GM12878 (cell line): ENCODE measurements around the gene MAPK1IP1L. TPM values are rescaled to one million over a fixed set of nuclear protein-coding genes. Genes with fewer than 3 reads are reported as not detected.

Source experiments
- ATAC-seq: fragments of 200-7000 bp; cut with Tn5 transposase; 3 replicates; pipeline ENCODE4 v1.9.1; 2020; ENCODE audit warnings: mild to moderate bottlenecking, moderate library complexity
- BruUV-seq: library from RNA; stranded (reverse); fragments of 400-500 nt; replicated peaks from 2 replicates; lab custom pipeline; 2021; lab: Mats Ljungman, UMichigan
- CTCF ChIA-PET: fragments of 300-600 bp; sonication (Branson Sonifier 250); formaldehyde crosslinking; extraction: SDS; loops from one replicate; lab custom pipeline; 2021; ENCODE audit warnings: inconsistent platforms; lab: Yijun Ruan, JAX
- POLR2A ChIA-PET: fragments of 350-600 bp; formaldehyde crosslinking; extraction: SDS; loops from one replicate; lab custom pipeline; 2021; ENCODE audit warnings: inconsistent platforms; lab: Charles Lee
- RAD21 ChIA-PET: fragments of 300-600 bp; sonication (Branson Sonifier 250); formaldehyde crosslinking; loops from one replicate; lab custom pipeline; 2023; ENCODE audit warnings: antibody characterized with exemption; ENCODE audit not compliant: unreplicated experiment; lab: Charles Lee
- SMC1A ChIA-PET: fragments of 300-600 bp; sonication (Branson Sonifier 250); formaldehyde crosslinking; loops from one replicate; lab custom pipeline; 2023; ENCODE audit not compliant: unreplicated experiment, uncharacterized antibody; lab: Charles Lee
- DNase-seq: peaks from one replicate; pipeline ENCODE4 v3.0.0-alpha.2; 2011; ENCODE audit warnings: low read depth, low spot score
- FAIRE-seq: peaks from 3 replicates; lab custom pipeline; 2011; peaks lifted over from hg19 to GRCh38; lab: Jason Lieb, UNC
- H2AFZ ChIP-seq: 2 replicates; pipeline ENCODE4 v1.6.0; 2011; ENCODE audit warnings: low read depth, low read length, control low read depth; ENCODE audit not compliant: control insufficient read depth
- H3K27ac ChIP-seq: 2 replicates; pipeline ENCODE4 v1.5.1; 2011; ENCODE audit warnings: control low read depth; ENCODE audit not compliant: control insufficient read depth, insufficient read depth
- H3K27me3 ChIP-seq, 2 experiments: replicated peaks in 1 of 2; 2 replicates each; pipeline versions ENCODE4 v1.6.0 to v1.6.1; 2011; ENCODE audit warnings: low read length in 1 of 2; ENCODE audit not compliant: control insufficient read depth in 2 of 2, insufficient read depth in 2 of 2
- H3K36me3 ChIP-seq, 2 experiments: 2 replicates each; pipeline ENCODE4 v1.5.1; 2011; ENCODE audit warnings: low read length in 1 of 2; ENCODE audit not compliant: control insufficient read depth in 2 of 2, insufficient read depth in 2 of 2
- H3K4me1 ChIP-seq: 2 replicates; pipeline ENCODE4 v1.6.1; 2011; ENCODE audit warnings: mild to moderate bottlenecking, low read length, moderate library complexity, mixed read lengths; ENCODE audit not compliant: control insufficient read depth, insufficient read depth
- H3K4me2 ChIP-seq: 2 replicates; pipeline ENCODE4 v1.6.0; 2011; ENCODE audit warnings: control low read depth; ENCODE audit not compliant: control insufficient read depth, insufficient read depth
- H3K4me3 ChIP-seq: fragments of 200-600 bp; sonication (generic); 2 replicates; pipeline ENCODE4 v1.5.1; 2016
- H3K79me2 ChIP-seq: 2 replicates; pipeline ENCODE4 v1.6.0; 2011; ENCODE audit warnings: low read length; ENCODE audit not compliant: control insufficient read depth, insufficient read depth
- H3K9ac ChIP-seq: 2 replicates; pipeline ENCODE4 v1.8.0; 2011; ENCODE audit warnings: low read length, control low read depth, mixed read lengths; ENCODE audit not compliant: control insufficient read depth, insufficient read depth
- H3K9me3 ChIP-seq: replicated peaks from 3 replicates; pipeline ENCODE4 v1.5.1; 2011; ENCODE audit warnings: mild to moderate bottlenecking, low read length; ENCODE audit not compliant: control insufficient read depth, insufficient read depth
- H4K20me1 ChIP-seq: 2 replicates; pipeline ENCODE4 v1.6.0; 2011; ENCODE audit not compliant: control insufficient read depth, insufficient read depth
- ATF3 ChIP-seq: IDR thresholded peaks from 2 replicates; pipeline ENCODE4 v1.6.1; 2011; ENCODE audit warnings: low read depth, mild to moderate bottlenecking, low read length, moderate library complexity, borderline replicate concordance; ENCODE audit errors: extremely low read depth
- ESRRA ChIP-seq: IDR thresholded peaks from 2 replicates; pipeline ENCODE4 v1.6.1; 2012; ENCODE audit warnings: mild to moderate bottlenecking, low read length, improper control_type of control experiment
- ETV6 ChIP-seq, 2 experiments: fragments of 450-650 bp in 1 of 2; IDR thresholded peaks in 1 of 2; conservative IDR thresholded peaks in 1 of 2; 2 replicates each; pipeline ENCODE4 v1.6.1; 2014; ENCODE audit warnings: antibody characterized with exemption in 1 of 2, borderline replicate concordance in 1 of 2, low read depth in 1 of 2, mild to moderate bottlenecking in 1 of 2, moderate library complexity in 1 of 2
- EZH2 ChIP-seq: IDR thresholded peaks from 2 replicates; pipeline ENCODE4 v1.6.1; 2012; ENCODE audit warnings: low read depth, mild to moderate bottlenecking, control low read depth, inconsistent platforms, low read length, borderline replicate concordance; ENCODE audit not compliant: control insufficient read depth
- MAX ChIP-seq: IDR thresholded peaks from 2 replicates; pipeline ENCODE4 v1.6.1; 2012; ENCODE audit warnings: low read depth, low read length, improper control_type of control experiment
- NKRF ChIP-seq: fragments of 450-650 bp; conservative IDR thresholded peaks from 2 replicates; pipeline ENCODE4 v1.6.1; 2017; ENCODE audit warnings: mild to moderate bottlenecking, moderate library complexity
- RAD51 ChIP-seq: fragments of 450-650 bp; IDR thresholded peaks from 2 replicates; pipeline ENCODE4 v1.6.1; 2016; ENCODE audit warnings: moderate library complexity, mild to moderate bottlenecking, inconsistent platforms
- REST ChIP-seq: IDR thresholded peaks from 2 replicates; pipeline ENCODE4 v1.6.1; 2012; ENCODE audit warnings: mild to moderate bottlenecking, low read depth, low read length
- SMAD5 ChIP-seq: IDR thresholded peaks from 2 replicates; pipeline ENCODE4 v1.6.1; 2016; ENCODE audit warnings: antibody characterized with exemption, low read depth
- SMARCA5 ChIP-seq: fragments of 450-650 bp; IDR thresholded peaks from 2 replicates; pipeline ENCODE4 v1.6.1; 2017; ENCODE audit warnings: mild to moderate bottlenecking
- WGBS: methylation state at CpG from one replicate; pipeline ENCODE4 v1.1.6; 2016; ENCODE audit warnings: low lambda C conversion rate; ENCODE audit not compliant: insufficient replicate concordance, insufficient coverage; ENCODE audit errors: missing lambda C conversion rate; 5-methylcytosine and 5-hydroxymethylcytosine counted together
- in situ Hi-C: fragments of 300-500 bp; cut with MboI; formaldehyde crosslinking; loops from 9 replicates; pipeline ENCODE4 v1.14.3; 2018; ENCODE audit warnings: mixed read lengths
- intact Hi-C: fragments of 100-400 bp; cut with micrococcal nuclease; formaldehyde crosslinking; loops from one replicate; pipeline ENCODE4 v1.14.2; 2022; ENCODE audit not compliant: unreplicated experiment
- polyA plus RNA-seq, 11 experiments: library from polyadenylated mRNA; depleted of rRNA in 4 of 11; unstranded in 6 of 11; stranded (reverse) in 5 of 11; fragments of >200 nt; fragmentation: Nextera tagmentation in 4 of 11; fragmentation: Illumina TruSeq in 1 of 11; extraction: Ambion mirVana in 4 of 11; extraction: Trizol in 1 of 11; gene quantifications; 1 replicate in 1 of 11; 2 replicates in 10 of 11; pipeline versions ENCODE4 v1.2.1 to v1.2.3, GENCODE V29; 2011 to 2016; ENCODE audit warnings: inconsistent platforms in 2 of 11, missing spikeins in 2 of 11, low read depth in 1 of 11
- total RNA-seq, 4 experiments: library from RNA; depleted of rRNA in 3 of 4; stranded (reverse); fragments of >200 nt in 3 of 4; fragmentation: Illumina TruSeq in 1 of 4; extraction: Trizol in 1 of 4; gene quantifications; 2 replicates each; pipeline versions ENCODE4 v1.2.1 to v1.2.3, GENCODE V29; 2013 to 2021

Gene MAPK1IP1L
- total and polyA plus RNA-seq, 10 of the 15 experiments (the other 5 are each of a cell fraction or from before 2014, with no cell fraction given), result 44.6 to 117 (median 73.0) TPM

- no peaks in the 10 kb centered on the region for H4K20me1 ChIP-seq
- H3K9me3 ChIP-seq, result no peaks in the 10 kb centered on the region
- in situ Hi-C loops, result no loop called here
- H3K4me2 ChIP-seq, result no peak overlapping the region
- ChIA-PET SMC1A (interaction anchor here (1.1 kb wide), 1 partner anchor 46 kb away, joined by 3 read pairs; no protein-coding TSS in a partner anchor), POLR2A (no interaction called here)
- no peaks in the 10 kb centered on the region for H3K4me1 ChIP-seq
- 46% methylated on average over 2 of the region's 2 CpGs for WGBS
- H3K27me3 ChIP-seq, result no peaks in the 10 kb centered on the region
- H3K27ac ChIP-seq, result no peak overlapping the region
- TF ChIP-seq EZH2 (no peak), SMARCA5 (no peak), MAX (no peak)
- TF ChIP-seq, all 136 proteins: peak for 0
- ChIA-PET CTCF (interaction anchor here (0.6 to 1.2 kb wide), 2 partner anchors 11 to 46 kb away, joined by 4 read pairs; no protein-coding TSS in a partner anchor), RAD21 (no interaction called here)
- no peak for ATAC-seq
- no peak overlapping the region for H2AFZ ChIP-seq
- intact Hi-C loops, result no loop called here
- no peaks in the 10 kb centered on the region for H3K79me2 ChIP-seq
- H3K4me3 ChIP-seq, result no peak overlapping the region
- H3K9ac ChIP-seq, result no peak overlapping the region
- no TSS peak for BruUV-seq
- no peak for FAIRE-seq
- DNase-seq, result no peak
- H3K36me3 ChIP-seq, result no peaks in the 10 kb centered on the region
These were observed 63.3 kb downstream of the MAPK1IP1L start for GRCh38 chr14:55114720-55115119.

GRCh38 chr14:55115460-55115859 lies 64.0 kb downstream of the MAPK1IP1L start:
- FAIRE-seq, result no peak
- H3K9ac ChIP-seq, result no peak overlapping the region
- H3K4me1 ChIP-seq, result no peaks in the 10 kb centered on the region
- BruUV-seq, result no TSS peak
- intact Hi-C loops, result no loop called here
- in situ Hi-C loops, result no loop called here
- no peaks in the 10 kb centered on the region for H3K79me2 ChIP-seq
- no peaks in the 10 kb centered on the region for H3K27me3 ChIP-seq
- no peaks in the 10 kb centered on the region for H4K20me1 ChIP-seq
- ChIA-PET CTCF (interaction anchor here (0.6 to 1.0 kb wide), 2 partner anchors 26 to 125 kb away, joined by 3 read pairs; no protein-coding TSS in a partner anchor), SMC1A (interaction anchor here (1.1 kb wide), 1 partner anchor 22 kb away, joined by 3 read pairs; no protein-coding TSS in a partner anchor), POLR2A (no interaction called here), RAD21 (interaction anchor here (1.0 to 1.1 kb wide), 2 partner anchors 13 to 25 kb away, joined by 3 read pairs; no protein-coding TSS in a partner anchor)
- H3K4me2 ChIP-seq, result no peak overlapping the region
- DNase-seq, result no peak
- no peaks in the 10 kb centered on the region for H3K36me3 ChIP-seq
- H2AFZ ChIP-seq, result no peak overlapping the region
- H3K4me3 ChIP-seq, result no peak overlapping the region
- no peak for ATAC-seq
- WGBS, result 50% methylated on average over 2 of the region's 3 CpGs
- H3K27ac ChIP-seq, result no peak overlapping the region
- no peaks in the 10 kb centered on the region for H3K9me3 ChIP-seq
- no peak for TF ChIP-seq ETV6 (conservative IDR thresholded peaks at IDR 0.05 in 1 of 2, IDR thresholded peaks at IDR 0.05 in 1 of 2; ENCODE audit: borderline replicate concordance in 1 of 2, low read depth in 1 of 2)
- no peak for TF ChIP-seq REST
- no peak for TF ChIP-seq RAD51
- TF ChIP-seq ESRRA, result no peak
- no peak for TF ChIP-seq ATF3
- TF ChIP-seq SMARCA5, result no peak
- TF ChIP-seq SMAD5, result no peak
- no peak for TF ChIP-seq NKRF
